Epithelial cell of esophagus (primary cell): Measurements from ENCODE around the gene SPEM1.

Source experiments
- DNase-seq: peaks from one replicate; pipeline ENCODE4 v3.0.0; 2010; ENCODE audit warnings: low read depth
- H3K4me3 ChIP-seq: 2 replicates; pipeline ENCODE4 v1.5.1; 2011; ENCODE audit warnings: mild to moderate bottlenecking, low read length, control low read depth
- TF ChIP-seq, protein P1 (sequence below): IDR thresholded peaks from 2 replicates; pipeline ENCODE4 v1.5.1; 2011; ENCODE audit warnings: low read depth, mild to moderate bottlenecking, low read length, control low read depth, inconsistent platforms; ENCODE audit not compliant: insufficient read depth; ENCODE audit errors: missing control alignments

The SPEM1 gene

DNA sequence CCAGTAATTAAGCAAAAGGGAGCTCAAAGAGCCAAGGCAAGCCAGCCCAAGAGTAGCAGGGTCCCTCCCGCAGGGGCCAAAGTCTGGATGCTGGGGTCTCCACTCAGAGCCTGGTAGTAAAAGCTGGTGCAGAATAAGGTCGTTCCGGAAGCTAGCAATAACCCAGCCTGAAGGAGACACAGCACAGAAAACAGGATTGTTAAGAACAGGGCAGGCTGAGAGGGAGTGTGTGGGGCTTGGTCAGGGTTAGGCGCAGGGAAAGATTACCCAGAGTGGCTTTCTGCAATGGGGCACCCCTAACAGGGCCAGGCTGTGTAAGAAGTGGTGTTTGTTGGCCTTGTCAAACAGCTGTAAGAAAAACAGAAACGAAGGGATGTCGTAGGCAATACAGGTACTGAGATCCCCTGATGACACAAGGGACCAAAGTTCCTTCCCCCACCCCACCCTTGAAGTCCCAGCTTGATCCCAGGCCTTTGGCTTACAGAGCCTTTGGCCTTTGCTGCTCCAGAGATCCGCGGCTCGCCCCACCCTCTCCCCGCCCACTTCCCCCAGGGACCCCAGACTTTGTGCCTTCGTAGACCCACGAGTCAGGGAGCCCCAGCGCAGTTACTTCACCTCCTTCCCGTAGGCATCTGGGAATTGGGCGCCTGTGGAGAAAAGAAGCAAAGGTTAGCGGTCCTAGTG lies 16.9 kb upstream of the SPEM1 start:
- H3K4me3 ChIP-seq = peak overlapping the region; percentile 76
- TF ChIP-seq, protein P1, sequence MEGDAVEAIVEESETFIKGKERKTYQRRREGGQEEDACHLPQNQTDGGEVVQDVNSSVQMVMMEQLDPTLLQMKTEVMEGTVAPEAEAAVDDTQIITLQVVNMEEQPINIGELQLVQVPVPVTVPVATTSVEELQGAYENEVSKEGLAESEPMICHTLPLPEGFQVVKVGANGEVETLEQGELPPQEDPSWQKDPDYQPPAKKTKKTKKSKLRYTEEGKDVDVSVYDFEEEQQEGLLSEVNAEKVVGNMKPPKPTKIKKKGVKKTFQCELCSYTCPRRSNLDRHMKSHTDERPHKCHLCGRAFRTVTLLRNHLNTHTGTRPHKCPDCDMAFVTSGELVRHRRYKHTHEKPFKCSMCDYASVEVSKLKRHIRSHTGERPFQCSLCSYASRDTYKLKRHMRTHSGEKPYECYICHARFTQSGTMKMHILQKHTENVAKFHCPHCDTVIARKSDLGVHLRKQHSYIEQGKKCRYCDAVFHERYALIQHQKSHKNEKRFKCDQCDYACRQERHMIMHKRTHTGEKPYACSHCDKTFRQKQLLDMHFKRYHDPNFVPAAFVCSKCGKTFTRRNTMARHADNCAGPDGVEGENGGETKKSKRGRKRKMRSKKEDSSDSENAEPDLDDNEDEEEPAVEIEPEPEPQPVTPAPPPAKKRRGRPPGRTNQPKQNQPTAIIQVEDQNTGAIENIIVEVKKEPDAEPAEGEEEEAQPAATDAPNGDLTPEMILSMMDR = no peak
- DNase-seq = no peak

DNA sequence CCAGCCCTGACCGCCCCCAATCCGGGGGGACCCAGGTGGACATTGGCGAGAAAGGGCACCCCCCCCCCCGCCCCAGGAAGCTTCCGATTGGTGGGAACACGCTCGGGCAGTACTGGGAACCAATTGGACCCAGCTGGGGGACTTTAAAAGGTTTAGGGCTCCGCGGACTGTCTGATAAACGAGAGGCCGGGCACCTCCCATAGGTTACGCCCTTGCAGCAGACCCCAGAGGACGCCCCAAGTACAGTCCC lies 16.5 kb upstream of the SPEM1 start:
- peak overlapping the region; percentile 76 for H3K4me3 ChIP-seq
- DNase-seq = no peak
- TF ChIP-seq, protein P1 = no peak

DNA sequence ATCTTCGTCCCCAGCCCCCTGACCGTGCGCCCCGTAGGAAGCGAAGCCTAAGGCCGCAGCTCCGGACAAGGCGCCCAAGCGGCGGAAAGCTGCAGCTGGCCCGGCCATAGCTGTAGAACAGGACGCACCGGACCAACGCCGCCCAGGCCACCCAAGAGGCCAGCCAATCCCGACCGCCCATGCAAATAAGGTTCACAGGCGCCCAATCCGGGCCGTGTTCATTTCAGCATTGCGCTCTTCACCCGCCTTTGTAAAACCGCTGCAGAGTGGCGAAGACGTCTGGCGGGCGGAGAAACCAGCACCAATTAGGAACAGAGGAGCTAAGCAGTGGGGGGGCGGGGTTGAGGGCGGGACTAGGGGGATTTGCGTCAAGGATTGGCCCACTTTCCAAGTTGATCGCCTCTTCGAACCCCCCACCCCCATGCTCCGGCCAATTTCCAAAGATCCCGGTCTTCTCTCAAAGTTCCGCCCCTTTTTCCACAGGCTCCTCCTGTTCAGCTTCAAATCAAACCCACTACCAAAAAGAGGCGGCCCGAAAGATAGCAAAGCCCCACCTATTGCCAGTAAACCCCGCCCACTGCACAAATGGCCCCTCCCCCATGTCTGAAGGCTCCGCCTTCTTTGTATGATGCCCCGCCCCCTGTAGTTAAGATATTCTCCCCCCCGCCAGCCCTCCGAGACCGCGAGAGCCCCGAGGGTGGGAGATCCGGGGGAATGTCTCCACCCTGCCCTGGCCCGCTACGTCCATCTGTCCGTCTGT lies 16.0 kb upstream of the SPEM1 start, which contains the start of gene TMEM256:
Gene TMEM256 (minus strand): TSS at position 121 of the 760 bp plus-strand sequence. CDS start 13 bp downstream, at position 108.
- TF ChIP-seq, protein P1 = no peak
- peak; percentile 100 for DNase-seq
- peak within 1 kb of the TSS; percentile 76 for H3K4me3 ChIP-seq

DNA sequence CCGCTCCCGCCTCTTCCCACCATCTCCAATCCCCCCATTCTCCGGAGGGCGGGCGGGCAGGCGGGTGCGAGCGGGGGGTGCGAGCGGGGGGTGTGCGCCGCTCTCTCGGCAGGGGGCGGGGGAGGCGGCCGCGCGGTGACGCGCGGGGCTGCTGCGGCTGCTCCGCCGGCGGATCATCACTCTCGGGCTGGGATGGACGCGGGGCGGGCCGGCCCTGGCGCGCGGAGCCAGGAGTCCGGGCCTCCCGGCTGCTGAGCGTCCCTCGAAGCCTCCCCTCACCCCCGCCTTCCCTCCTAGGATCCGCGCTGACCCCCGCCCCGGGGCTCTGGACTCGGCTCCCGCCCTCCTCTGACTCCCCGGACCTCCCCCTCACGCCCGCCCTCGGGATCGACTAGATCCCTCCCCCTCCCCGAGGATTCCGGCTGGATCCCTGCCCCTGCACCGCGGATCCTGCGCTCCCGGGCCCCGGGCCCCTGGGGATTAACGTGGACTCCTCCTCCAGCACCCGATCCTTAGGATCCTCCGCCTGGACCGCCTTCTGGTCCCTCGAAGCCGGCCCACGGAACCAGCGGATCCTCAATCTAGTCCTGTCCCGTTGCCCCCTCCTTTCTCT lies 15.3 kb upstream of the SPEM1 start:
- TF ChIP-seq, protein P1 = no peak
- peak overlapping the region; percentile 76 for H3K4me3 ChIP-seq
- no peak for DNase-seq

DNA sequence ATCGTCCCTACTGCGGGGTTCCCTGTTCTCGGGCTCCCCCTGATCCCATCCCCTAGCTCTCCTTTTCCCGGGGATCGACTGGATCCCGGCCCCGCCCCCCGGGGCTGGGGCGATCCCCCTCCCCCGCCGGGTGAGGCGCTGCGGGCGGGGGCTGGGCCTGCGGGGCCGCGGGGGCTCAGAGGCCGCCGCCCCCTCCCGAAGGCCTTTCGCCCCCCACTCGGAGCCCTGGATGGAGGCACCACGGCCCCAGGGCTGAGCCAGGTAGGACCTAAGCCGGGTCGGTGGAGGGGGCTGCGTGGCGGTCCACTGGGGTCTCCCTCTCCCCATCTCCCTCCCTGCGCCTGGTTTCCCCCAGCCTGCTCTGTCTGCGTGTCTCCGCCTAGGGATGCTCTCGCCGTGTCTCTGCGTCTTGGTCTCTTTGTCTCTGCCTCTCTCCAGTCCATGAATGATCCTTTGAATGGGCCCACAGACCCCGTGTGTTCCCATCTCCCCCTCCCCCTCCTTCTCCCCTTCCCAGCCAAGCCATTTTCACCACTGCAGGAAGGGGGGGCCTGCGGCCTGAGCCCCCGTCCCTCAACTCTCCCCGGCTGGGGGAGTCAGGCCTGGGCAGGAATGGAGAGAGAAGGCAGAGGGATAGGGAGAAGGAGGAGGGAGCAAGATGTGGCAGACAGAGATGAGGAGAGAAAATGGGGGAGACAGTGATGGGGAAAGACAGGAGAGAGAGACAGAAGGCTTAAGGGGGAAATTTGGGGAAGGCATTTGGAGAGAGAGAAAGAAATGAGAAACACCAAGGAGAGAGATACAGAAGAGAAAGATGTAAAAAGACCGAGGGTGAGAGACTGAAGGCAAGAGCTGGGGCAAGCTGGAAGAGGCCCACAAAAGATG lies 14.5 kb upstream of the SPEM1 start:
- TF ChIP-seq, protein P1 = no peak
- H3K4me3 ChIP-seq = peak overlapping the region; percentile 76
- no peak for DNase-seq

DNA sequence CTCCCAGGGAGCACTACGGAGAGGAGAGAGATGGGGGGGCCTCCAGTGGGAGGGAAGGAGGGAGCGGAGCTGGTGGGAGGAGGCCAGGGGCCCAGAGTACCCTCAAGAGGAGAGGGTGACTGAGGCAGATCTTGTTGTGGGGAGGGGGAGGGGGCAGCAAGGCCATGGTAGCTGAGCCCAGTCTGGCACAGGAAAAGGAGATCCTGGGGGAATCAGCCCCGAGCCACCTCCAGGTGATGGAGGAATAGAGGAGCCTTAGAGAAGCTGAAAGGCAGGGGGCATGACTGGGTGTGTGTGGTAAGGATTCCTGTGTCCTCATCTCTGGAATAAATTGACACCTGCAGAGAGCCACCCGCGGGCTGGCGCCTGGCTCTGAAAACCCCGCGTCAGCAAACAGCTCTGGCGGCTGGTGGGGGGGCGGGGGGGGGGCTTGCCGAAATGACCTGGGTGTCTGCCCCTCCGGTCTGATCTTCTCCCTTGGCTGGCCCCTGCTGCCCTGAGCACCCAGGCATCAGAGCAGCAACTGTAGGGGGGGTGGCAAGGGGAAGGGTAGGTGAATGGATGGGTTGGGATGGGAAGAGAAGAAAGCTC lies 13.8 kb upstream of the SPEM1 start:
- TF ChIP-seq, protein P1 = no peak
- no peak for DNase-seq
- no peak overlapping the region for H3K4me3 ChIP-seq
